Kasumi-1 (cell line): Measurements from ENCODE around the gene KEAP1.
A peak's percentile ranks its signal among the peaks of the same experiment; 100 is the strongest.
"Not testable (repeated sequence)": the region's sequence is repeated elsewhere in the genome, so short reads cannot be mapped to it uniquely, and the experiment has no call there.

Experiments
- DNase-seq, 2 experiments: peaks; one replicate each; lab custom pipeline; 2025; lab: John Stamatoyannopoulos, UW

The KEAP1 gene

DNA sequence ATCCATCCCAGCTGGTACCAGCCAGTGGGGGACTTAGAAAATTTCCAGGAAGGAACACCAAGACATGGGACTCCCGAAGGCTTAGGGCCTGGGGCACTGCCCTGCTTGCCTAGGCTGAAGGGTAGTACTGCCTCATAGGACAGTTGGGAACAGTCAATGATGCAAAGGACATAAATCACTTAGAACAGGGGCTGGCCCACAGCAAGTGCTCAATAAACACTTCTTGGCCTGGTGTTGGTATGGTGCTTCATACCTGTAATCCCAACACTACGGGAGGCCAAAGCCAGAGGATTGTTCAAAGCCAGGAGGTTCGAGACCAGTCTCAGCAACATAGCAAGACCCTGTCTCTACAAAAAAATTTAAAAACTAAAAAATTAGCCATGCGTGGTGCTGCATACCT lies 5.8 kb downstream of the KEAP1 start:
- DNase-seq: no peak

DNA sequence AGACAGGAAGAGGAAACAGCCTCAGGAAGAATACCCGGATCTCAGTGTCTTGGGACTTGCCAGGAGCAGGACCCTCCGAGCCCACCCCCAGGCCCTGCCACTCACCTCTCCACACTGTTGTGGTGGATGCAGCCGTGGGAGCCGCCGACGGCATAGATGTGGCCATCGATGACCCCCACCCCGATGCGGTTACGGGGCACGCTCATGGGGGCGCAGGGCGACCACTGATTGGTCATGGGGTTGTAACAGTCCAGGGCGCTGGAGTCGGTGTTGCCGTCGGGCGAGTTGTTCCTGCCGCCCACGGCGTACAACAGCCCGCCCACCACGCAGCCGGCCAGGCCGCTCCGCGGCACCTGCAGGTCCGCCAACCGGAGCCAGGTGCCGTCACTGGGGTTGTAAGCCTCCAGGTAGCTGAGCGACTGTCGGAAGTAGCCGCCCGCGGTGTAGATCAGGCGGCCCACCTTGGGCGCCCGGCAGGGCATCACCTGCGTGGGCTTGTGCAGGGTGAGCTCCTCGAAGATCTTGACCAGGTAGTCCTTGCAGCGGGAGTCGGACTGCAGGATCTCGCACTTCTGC lies 11.6 kb downstream of the KEAP1 start:
- DNase-seq: no peak

DNA sequence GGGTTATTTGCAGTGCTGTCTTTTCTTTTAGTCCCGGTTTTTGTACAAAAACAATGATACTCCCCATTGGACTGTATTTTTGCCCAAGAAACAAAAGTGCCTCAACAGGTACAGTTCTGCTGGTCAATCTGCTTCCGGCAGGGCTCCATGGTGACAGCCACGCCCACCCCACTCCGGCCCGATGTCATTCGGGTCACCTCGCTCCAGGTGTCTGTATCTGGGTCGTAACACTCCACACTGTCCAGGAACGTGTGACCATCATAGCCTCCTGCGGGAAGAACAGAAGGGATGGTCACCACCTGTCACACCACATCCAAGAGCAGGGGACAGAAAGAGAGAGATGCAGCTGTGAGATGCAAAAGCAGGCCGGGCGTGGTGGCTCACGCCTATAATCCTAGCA lies 16.6 kb downstream of the KEAP1 start:
- no peak for DNase-seq

DNA sequence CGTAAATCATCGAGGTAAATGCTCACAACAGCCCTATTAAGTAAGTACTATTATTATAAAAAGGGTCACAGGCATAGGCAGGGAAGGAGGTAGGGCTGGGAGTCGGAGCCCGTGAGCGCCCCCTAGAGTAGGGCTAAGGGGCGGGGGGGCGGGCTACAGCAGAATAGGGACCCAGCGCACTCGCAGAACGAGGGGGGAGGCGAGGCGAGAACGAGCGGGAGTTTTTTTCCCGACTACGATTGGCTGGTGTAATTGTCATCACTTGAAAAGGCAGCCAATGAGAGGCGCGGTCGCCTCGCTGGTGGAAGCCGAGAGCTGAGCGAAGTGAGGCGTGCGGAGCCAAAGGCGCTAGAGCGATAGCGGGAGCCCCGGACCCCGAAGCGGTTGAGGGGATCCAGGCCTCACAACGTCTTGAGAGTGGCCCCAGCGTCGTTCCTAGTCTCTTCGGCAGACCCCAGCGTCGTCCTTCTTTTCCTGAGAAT lies 24.2 kb downstream of the KEAP1 start:
- DNase-seq: peak; percentile 41 to 49

DNA sequence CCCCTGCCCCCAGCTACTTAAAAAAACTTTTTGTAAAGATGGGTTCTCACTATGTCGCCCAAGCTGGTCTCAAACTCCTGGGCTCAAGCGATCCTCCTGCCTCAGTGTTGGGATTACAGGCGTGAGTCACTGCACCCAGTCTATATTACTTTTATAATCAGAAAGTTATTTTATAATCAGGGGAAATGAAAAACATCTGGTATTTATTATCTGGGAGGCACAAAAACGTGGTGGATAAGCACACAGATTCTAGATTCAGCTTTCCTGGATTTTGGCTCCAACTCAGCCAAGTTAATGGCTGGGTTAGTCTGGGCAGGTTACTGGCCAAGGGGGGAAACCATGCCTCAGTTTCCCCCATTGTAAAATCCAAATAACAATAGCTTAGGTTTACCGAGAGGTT lies 24.7 kb downstream of the KEAP1 start:
- no peak for DNase-seq

DNA sequence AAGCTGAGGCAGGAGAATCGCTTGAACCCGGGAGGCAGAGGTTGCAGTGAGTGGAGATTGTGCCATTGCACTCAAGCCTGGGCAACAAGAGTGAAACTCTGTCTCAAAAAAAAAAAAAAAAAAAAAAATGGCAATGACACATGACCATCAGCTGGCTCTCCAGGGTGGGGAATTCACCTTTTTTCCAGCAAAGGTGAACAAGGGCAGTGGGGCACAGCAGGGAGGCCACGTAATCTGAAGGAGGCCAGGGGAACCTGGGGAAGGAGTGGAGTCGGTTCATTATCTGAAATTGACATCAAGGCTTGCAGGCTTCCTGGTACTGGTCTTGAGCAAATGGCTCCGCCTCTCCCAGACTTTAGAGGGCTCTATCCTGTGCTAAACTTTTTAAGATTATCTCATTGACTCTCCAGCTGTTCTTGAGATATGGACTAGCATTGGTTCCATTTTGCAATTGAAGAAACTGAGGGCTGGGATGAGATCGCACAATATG lies 28.1 kb downstream of the KEAP1 start:
- DNase-seq: peak in 1 of 2 experiments; percentile 27

DNA sequence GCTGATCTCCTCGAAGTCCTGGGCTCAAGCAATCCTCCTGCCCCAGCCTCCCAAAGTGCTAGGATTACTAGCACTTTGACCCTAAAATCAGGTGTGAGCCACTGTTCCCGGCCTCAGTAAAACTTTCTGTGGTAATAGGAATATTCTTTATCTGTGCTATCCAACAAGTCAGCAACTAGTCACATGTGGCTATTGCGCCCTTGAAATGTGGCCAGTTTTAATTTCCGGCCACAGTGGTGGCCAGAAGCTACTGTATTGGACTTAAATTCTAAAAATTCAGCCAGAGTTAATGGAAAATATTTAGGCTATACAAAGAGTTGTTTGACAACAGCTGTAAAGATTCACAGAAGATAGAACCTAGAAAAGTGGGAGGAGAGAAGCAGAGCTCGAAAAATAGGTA lies 30.0 kb downstream of the KEAP1 start:
- no peak for DNase-seq

DNA sequence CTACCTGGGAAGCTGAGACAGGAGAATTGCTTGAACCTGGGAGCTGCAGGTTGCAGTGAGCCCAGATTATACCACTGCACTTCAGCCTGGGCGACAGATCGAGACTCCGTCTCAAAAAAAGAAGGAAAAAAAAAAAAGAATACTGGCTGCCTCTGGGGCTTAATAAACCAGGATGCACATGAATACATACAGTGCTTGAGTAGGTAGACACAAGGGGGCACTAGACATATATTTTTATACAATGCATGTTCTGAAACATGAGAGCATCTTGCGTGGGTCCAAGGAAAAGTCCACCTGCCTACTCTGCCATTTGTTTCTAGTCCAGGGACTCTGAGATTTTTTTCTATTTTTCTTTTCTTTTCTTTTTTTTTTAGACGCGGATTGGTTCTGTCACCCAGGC lies 31.2 kb downstream of the KEAP1 start:
- DNase-seq: peak; percentile 65 to 71

DNA sequence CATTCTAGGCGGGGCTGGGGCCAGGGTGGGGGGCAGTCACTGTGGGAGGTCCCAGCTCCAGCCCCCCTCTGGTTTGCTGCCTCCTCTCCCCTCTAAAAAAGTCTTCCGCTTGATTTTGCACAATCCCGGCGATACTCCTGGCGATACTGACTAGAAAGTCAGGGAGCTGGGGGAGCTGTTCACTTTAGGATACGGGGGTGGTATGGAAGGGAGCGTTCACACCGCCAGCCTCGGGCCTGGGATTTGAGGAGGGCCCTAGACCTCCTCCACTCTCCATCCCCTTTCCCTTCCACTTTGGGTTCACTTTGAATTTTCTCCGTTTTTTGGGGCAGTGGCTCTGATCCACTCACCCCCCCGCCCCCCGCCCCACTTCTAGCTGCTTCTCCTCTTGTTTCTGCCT lies 35.0 kb downstream of the KEAP1 start:
- DNase-seq: no peak

DNA sequence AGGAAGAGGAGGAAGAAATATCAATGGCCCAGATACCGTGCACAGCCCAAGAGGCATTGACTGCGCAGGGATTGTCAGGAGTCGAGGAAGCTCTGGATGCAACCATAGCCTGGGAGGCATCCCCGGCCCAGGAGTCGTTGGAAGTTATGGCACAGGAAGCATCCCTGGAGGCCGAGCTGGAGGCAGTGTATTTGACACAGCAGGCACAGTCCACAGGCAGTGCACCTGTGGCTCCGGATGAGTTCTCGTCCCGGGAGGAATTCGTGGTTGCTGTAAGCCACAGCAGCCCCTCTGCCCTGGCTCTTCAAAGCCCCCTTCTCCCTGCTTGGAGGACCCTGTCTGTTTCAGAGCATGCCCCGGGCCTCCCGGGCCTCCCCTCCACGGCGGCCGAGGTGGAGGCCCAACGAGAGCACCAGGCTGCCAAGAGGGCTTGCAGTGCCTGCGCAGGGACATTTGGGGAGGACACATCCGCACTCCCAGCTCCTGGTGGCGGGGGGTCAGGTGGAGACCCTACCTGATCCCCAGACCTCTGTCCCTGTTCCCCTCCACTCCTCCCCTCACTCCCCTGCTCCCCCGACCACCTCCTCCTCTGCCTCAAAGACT lies 36.0 kb downstream of the KEAP1 start:
- no peak for DNase-seq

DNA sequence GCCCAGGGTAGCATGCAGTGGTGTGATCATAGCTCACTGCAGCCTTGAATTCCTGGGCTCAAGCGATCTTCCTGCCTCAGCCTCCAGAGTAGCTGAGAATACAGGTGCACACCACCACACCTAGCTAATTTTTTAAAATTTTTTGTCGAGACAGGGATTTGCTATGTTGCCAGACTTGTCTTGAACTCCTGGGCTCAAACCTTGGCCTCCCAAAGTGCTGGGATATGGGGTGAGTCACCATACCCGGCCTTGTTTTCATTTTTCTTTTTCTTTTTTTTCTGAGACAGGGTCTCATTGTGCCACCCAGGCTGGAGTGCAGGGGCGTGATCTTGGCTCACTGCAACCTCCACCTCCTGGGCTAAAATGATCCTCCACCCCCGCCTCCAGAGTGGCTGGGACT lies 38.7 kb downstream of the KEAP1 start:
- no peak for DNase-seq

DNA sequence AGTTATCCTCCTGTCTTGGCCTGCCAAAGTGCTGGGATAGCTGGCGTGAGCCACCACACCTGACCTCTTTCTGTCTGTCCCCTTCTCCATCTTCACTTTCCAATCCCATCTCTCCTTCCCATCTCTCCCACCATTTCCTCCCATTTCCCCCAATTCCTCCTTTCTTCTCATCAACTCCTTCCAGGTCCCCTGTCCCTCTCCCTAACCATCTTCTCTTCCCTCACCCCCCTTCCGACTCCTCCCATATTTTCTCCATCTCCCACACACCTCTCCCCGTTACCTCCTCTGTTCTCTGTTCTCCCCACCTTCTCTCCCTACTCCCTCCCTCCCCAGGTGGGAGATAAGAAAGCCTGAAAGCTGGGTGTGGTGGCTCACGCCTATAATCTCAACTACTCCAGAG lies 40.6 kb downstream of the KEAP1 start:
- no peak for DNase-seq

DNA sequence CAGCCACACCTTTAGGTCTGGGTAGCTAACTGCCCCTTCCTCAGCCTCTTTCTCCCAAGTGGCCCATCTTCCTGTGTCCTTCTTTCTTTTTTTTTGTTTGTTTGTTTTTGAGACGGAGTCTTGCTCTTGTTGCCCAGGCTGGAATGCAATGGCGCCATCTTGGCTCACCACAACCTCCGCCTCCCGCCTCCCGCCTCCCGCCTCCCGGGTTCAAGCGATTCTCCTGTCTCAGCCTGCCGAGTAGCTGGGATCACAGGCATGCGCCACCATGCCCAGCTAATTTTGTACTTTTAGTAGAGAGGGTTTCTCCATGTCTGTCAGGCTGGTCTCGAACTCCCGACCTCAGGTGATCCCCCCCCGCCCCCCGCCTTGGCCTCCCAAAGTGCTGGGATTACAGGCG lies 41.1 kb downstream of the KEAP1 start:
- DNase-seq: not testable (repeated sequence)

DNA sequence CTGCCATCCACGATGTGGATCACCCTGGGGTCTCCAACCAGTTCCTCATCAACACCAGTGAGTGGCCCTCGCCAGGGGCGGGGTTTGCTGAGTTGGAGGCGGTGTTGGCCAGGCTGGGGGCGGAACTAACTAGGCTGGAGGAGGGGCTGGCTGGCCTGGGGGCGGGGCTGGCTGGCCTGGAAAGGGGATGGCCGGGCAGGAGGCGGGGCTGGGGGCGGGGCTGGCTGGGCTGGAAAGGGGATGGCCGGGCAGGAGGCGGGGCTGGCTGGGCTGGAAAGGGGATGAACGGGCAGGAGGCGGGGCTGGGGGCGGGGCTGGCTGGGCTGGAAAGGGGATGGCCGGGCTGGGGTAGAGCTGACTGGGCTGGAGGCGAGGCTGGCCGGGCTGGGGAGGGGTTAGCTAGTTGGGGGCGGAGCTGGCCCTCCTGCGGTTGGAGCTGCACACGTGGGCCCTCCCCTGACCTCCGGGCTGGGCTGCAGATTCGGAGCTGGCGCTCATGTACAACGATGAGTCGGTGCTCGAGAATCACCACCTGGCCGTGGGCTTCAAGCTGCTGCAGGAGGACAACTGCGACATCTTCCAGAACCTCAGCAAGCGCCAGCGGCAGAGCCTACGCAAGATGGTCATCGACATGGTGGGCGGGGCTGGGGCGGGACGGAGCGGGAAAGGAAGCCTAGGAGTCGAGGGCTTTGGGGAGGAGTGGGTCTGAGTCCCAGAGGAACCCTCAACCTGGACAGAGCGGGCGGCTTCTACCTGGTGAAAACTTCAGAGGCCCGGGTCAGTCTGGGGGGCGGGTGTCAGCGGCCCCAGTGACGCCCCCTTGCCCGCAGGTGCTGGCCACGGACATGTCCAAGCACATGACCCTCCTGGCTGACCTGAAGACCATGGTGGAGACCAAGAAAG lies 41.9 kb downstream of the KEAP1 start:
- DNase-seq: peak; percentile 90 to 91

DNA sequence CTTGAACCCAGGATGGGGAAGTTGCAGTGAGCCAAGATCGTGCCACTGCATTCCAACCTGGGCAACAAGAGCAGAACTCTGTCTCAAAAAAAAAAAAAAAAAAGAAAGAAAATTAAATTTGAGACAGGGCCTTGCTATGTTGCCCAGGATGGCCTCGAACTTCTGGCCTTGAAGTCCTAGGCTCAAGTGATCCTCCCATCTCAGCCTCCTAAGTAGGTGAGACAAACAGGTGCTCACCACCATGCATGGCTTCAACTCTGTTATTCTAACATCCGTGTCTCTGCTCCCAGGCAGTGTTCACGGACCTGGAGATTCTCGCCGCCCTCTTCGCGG lies 42.5 kb downstream of the KEAP1 start:
- DNase-seq: no peak

DNA sequence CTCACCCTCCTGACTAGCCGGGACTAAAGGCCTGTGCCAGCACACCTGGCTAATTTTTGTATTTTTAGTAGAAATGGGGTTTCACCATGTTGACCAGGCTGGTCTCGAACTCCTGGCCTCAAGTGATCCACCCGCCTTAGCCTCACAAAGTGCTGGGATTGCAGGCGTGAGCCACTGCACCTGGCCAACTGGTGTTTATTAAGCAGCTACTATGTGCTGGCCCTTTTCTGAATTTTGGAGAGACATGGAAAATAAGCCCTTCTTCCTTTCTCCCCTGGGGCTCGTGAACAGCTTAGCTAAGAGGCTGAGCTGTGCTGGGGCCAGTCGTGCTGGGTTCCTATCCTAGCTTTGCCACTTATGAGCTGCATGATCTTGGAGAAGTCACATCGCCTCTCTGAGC lies 44.4 kb downstream of the KEAP1 start:
- not testable (repeated sequence) for DNase-seq

DNA sequence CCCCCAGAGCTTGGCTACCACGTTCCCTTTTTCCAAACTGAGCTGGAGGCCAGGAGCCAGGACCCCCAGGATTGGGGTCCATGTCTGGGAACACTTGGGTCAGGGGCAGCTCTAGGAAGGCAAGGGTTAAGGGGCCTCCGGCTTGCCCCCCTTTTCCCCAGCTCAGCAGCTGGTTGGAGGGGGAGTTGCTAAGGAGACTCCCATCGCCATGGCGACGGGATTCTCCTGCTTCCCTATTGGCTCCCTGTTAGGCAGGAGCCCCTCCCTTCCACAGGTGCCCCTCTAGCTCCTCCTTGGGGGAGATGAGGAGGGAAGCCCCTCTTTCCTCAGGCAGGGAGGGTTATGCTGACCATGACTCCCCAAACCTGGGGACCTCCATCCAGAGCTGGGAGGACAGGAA lies 48.9 kb downstream of the KEAP1 start:
- DNase-seq: no peak

DNA sequence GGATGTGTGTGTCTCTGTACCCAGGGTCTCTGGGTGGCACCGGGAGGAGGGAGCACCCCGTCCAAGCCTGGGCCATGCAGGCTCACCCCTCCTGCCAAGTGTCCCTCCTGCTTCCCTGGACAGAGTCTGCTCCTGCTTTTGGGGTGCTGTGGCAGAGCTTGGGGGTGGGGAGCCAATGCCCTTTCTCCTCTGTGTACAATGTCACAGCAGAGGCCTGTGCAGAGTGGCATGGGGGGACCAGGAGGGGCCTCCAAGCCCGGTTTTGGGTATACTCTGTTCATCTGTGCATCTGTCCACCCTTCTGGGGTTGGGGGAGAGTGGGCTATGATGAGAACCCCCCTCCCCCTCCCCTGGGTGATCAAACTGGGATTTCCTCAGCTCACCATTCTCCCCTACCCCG lies 49.3 kb downstream of the KEAP1 start:
- no peak for DNase-seq

DNA sequence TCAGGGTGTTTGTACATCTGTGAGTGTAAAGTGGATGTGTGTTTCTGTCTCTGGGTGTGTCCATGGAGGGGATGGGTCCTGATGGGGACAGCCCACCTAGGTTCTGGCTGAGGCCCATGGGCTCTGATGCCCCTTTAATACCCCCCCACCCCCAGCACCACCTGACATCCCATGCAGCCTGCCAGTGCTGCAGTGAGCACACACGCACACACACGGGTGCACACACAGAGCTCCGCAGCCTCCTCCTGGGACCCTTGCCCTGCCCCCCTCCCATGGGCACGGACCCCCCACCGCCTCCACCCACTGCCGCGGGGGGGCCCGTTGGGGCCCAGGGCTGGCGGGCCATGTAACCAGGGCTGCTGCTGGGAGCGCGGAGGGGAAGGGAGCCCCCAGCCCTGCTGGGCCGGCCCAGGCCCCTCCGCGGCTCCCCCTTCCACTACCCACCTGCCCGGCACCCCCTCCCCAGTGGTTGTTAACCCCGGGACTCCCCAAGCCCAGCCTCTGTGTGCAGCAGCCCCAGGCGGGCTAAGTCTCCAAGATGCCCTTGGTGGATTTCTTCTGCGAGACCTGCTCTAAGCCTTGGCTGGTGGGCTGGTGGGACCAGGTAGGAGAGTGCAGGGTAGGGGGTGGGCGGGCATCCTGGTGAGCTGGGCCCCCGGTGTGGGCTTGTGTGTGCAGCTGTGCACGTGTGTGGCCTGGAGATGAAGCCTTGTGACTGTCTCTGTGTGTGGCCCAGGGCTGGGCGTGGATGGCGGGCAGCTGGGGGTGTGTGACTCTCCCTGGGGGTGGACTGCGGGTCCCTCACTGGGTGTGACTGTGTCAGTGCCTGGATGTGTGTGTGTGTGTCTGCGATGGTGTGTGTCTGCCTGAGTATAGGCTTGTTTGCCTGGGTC lies 50.2 kb downstream of the KEAP1 start:
- DNase-seq: no peak

DNA sequence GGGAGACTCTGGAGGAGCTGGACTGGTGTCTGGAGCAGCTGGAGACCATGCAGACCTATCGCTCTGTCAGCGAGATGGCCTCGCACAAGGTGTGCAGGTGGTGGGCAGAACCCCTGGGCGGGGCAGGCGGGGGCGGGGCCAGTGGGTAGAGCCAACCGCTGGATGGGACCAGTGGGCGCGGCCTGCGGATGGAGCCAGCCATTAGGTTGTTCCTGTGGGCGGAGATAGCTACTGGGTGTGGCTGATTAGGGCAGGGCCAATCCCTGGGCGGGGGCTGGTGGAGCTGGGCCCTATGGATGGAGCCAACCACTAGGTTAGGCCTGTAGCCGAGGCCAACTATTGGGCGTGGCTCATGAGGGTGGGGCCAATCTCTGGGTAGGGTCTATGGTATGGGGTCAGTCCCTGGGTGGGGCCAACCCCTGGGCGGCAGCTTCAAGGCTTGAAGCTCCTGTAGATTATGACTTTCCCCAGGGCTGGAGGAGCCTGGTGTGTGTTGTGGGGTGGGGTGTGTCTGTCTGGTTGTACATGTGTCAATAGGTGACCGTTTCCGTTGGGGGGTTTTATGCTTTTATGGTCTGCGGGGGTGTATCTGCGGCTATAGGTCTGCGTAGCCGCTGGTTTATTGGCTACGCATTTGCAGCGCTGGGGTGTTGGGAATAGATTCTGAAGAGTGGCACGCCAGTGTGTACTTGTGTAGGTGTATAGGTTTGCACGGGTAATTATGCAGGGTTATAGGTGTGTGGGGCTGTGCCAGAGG lies 52.1 kb downstream of the KEAP1 start:
- DNase-seq: no peak

DNA sequence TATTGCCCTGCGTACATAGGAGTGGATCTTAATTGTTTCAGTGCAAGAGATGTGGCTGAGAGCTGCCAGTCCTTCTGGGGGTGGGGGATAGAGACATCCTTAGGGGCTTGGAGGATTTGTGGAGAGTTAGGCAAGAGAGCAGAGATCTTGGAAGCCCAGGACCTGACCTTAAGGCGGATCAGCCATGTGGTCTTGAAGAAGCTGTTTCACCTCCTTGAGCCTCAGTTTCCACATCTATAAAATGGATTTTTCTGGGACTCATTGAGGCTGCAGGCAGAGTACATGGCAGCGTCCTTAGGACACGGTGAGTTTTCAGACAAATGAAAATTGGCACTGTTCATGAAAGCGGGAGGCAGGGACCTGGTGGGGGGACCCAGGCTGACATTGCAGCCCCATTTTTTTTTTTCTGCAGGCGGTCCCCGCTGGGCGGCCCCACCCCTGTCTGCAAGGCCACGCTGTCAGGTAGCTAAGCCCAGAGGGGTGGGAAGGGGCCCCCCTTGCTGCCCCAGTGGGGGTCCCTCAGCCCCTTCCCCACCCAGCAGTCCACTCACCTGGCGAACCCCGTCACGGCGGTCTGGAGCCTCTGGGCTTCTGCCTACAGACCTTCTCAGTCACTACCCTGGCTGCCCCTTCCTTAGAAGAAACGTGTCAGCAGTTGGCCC lies 52.8 kb downstream of the KEAP1 start:
- DNase-seq: no peak
